AG09309 (cell line): ENCODE data around the gene SMAD3.

Source experiments
- DNase-seq: peaks from one replicate; pipeline ENCODE4 v3.0.0-alpha.2; 2010; ENCODE audit warnings: low read depth
- H3K4me3 ChIP-seq: 2 replicates; pipeline ENCODE4 v1.5.1; 2011; ENCODE audit warnings: mild to moderate bottlenecking, low read depth, low read length, moderate library complexity; ENCODE audit not compliant: control insufficient read depth
- CTCF ChIP-seq: IDR thresholded peaks from 2 replicates; pipeline ENCODE4 v1.5.1; 2011; ENCODE audit warnings: mild to moderate bottlenecking, low read depth, low read length, inconsistent platforms; ENCODE audit not compliant: insufficient read depth, control insufficient read depth; ENCODE audit errors: missing control alignments

Gene SMAD3

GRCh38 chr15:67167091-67167490 lies 101.7 kb downstream of the SMAD3 start:
- no peak for DNase-seq
- TF ChIP-seq CTCF = no peak
- H3K4me3 ChIP-seq = no peak overlapping the region

- no peak overlapping the region for H3K4me3 ChIP-seq
- no peak for TF ChIP-seq CTCF
- no peak for DNase-seq
These were observed 103.3 kb downstream of the SMAD3 start for GRCh38 chr15:67168694-67169093.

GRCh38 chr15:67170143-67170925 lies 104.9 kb downstream of the SMAD3 start:
- no peak for DNase-seq
- no peak for TF ChIP-seq CTCF
- H3K4me3 ChIP-seq = no peak overlapping the region

- no peak for DNase-seq
- H3K4me3 ChIP-seq = no peak overlapping the region
- TF ChIP-seq CTCF = no peak
These were observed 106.1 kb downstream of the SMAD3 start for GRCh38 chr15:67171471-67171870.

GRCh38 chr15:67172172-67172571 lies 106.8 kb downstream of the SMAD3 start:
- DNase-seq = no peak
- TF ChIP-seq CTCF = no peak
- no peak overlapping the region for H3K4me3 ChIP-seq

GRCh38 chr15:67173005-67173404 lies 107.6 kb downstream of the SMAD3 start:
- DNase-seq = no peak
- H3K4me3 ChIP-seq = no peak overlapping the region
- no peak for TF ChIP-seq CTCF
